Common myeloid progenitor, CD34-positive (primary cell): Measurements from ENCODE around the gene SEMA3B.
"Not testable (repeated sequence)": the region's sequence is repeated elsewhere in the genome, so short reads cannot be mapped to it uniquely, and the experiment has no call there.

Experiments used
- CTCF ChIA-PET: fragments of 350-600 bp; sonication (Branson Sonifier 250); formaldehyde crosslinking; loops from one replicate; lab custom pipeline; 2021; ENCODE audit warnings: antibody characterized with exemption; lab: Charles Lee
- POLR2A ChIA-PET: fragments of 350-600 bp; sonication (Branson Sonifier 250); formaldehyde crosslinking; loops from one replicate; lab custom pipeline; 2021; ENCODE audit warnings: antibody characterized with exemption; lab: Charles Lee
- DNase-seq, 3 donors: peaks; one replicate each; pipeline versions ENCODE4 v3.0.0 to v3.0.0-alpha.2; 2013
- H3K27ac ChIP-seq, 2 experiments: 1 replicate in 1 of 2; 2 replicates in 1 of 2; pipeline ENCODE4 v1.7.0; 2013; ENCODE audit warnings: inconsistent platforms in 2 of 2, low read length in 2 of 2, mild to moderate bottlenecking in 2 of 2, low read depth in 1 of 2, moderate library complexity in 1 of 2; ENCODE audit not compliant: severe bottlenecking in 2 of 2, insufficient read depth in 1 of 2, poor library complexity in 1 of 2
- H3K27me3 ChIP-seq, 5 experiments: replicated peaks in 2 of 5; 1 replicate in 3 of 5; 2 replicates in 2 of 5; pipeline versions ENCODE4 v1.6.1 to v1.7.0; 2013; ENCODE audit warnings: low read length in 4 of 5, mild to moderate bottlenecking in 2 of 5, moderate library complexity in 2 of 5, inconsistent platforms in 1 of 5; ENCODE audit not compliant: insufficient read depth in 5 of 5, control insufficient read depth in 4 of 5
- H3K36me3 ChIP-seq, 4 experiments: 1 replicate in 2 of 4; 2 replicates in 2 of 4; pipeline versions ENCODE4 v1.6.1 to v1.7.0; 2013; ENCODE audit warnings: low read length in 3 of 4, control low read depth in 1 of 4, mild to moderate bottlenecking in 1 of 4; ENCODE audit not compliant: control insufficient read depth in 4 of 4, insufficient read depth in 4 of 4
- H3K4me1 ChIP-seq, 4 experiments: 1 replicate in 3 of 4; 2 replicates in 1 of 4; pipeline versions ENCODE4 v1.6.1 to v1.7.1; 2013; ENCODE audit warnings: low read length in 3 of 4, mild to moderate bottlenecking in 3 of 4, control low read depth in 1 of 4, inconsistent platforms in 1 of 4, moderate library complexity in 1 of 4; ENCODE audit not compliant: control insufficient read depth in 4 of 4, insufficient read depth in 4 of 4; ENCODE audit errors: control extremely low read depth in 1 of 4
- H3K4me3 ChIP-seq, 7 experiments: 1 replicate in 4 of 7; 2 replicates in 3 of 7; pipeline versions ENCODE4 v1.5.1 to v1.7.0; 2013; ENCODE audit warnings: mild to moderate bottlenecking in 7 of 7, low read length in 6 of 7, moderate library complexity in 6 of 7, inconsistent platforms in 2 of 7, low read depth in 2 of 7, control low read depth in 1 of 7; ENCODE audit not compliant: insufficient read depth in 4 of 7, control insufficient read depth in 1 of 7; ENCODE audit errors: extremely low read depth in 1 of 7
- H3K9me3 ChIP-seq, 5 experiments: 1 replicate in 4 of 5; 2 replicates in 1 of 5; pipeline versions ENCODE4 v1.6.1 to v1.7.1; 2013; ENCODE audit warnings: low read length in 4 of 5, mild to moderate bottlenecking in 2 of 5, inconsistent platforms in 1 of 5, low read depth in 1 of 5, moderate library complexity in 1 of 5; ENCODE audit not compliant: control insufficient read depth in 4 of 5, insufficient read depth in 2 of 5; ENCODE audit errors: control extremely low read depth in 1 of 5
- WGBS: methylation state at CpG from one replicate; pipeline ENCODE4 v1.1.5; 2013; ENCODE audit not compliant: insufficient coverage; 5-methylcytosine and 5-hydroxymethylcytosine counted together

Gene SEMA3B

GRCh38 chr3:50302095-50303012 is 33.4 kb downstream of the SEMA3B start:
- Histone ChIP-seq H3K27me3 (no peaks in the 10 kb centered on the region), H3K4me1 (peaks cover 7 to 29% (median 29%) of the 10 kb centered on the region in 4 experiments), H3K4me3 (no peak overlapping the region), H3K36me3 (peaks cover 0 to 4% (median 1%) of the 10 kb centered on the region in 4 experiments), H3K27ac (no peak overlapping the region), H3K9me3 (peaks cover 0 to 2% (median 0%) of the 10 kb centered on the region in 5 experiments)
- POLR2A ChIA-PET, result interaction anchor here (1.7 kb wide), 1 partner anchor 26 kb away, joined by 5 read pairs; the partner anchor contains the start of gene TUSC2
- CTCF ChIA-PET, result interaction anchor here (1.5 to 9.6 kb wide), 3 partner anchors 10 to 26 kb away, joined by 4 to 105 read pairs (median 8); partner anchors contain the start of genes HYAL2, IFRD2 and TUSC2
- DNase-seq, result no peak
- 95% methylated on average over 31 of the region's 32 CpGs for WGBS

- POLR2A ChIA-PET, result interaction anchor here (1.7 kb wide), 1 partner anchor 25 kb away, joined by 5 read pairs; the partner anchor contains the start of gene TUSC2
- DNase-seq, result peak in 1 of 3 donors; percentile 38
- peak within 1 kb of the TSS in 1 of 2 experiments; percentile 58 for H3K27ac ChIP-seq
- H3K36me3 ChIP-seq, result no peaks in the 10 kb centered on the region
- no peak within 1 kb of the TSS for H3K4me3 ChIP-seq
- no peaks in the 10 kb centered on the region for H3K27me3 ChIP-seq
- H3K9me3 ChIP-seq, result peaks cover 0 to 4% (median 2%) of the 10 kb centered on the region in 5 experiments
- WGBS, result 78% methylated on average over 8 of the region's 14 CpGs
- H3K4me1 ChIP-seq, result peaks cover 5 to 21% (median 20%) of the 10 kb centered on the region in 4 experiments
- CTCF ChIA-PET, result interaction anchor here (1.5 to 9.6 kb wide), 3 partner anchors 11 to 25 kb away, joined by 4 to 105 read pairs (median 8); partner anchors contain the start of genes HYAL2, IFRD2 and TUSC2
Observed at GRCh38 chr3:50303013-50303815, 34.3 kb downstream of the SEMA3B start, which contains the start of gene HYAL1. Gene HYAL1, minus strand, starts transcription at chr3:50303574. Its CDS starts 618 bp downstream, at chr3:50302956.

GRCh38 chr3:50304601-50305000 is 35.7 kb downstream of the SEMA3B start:
- POLR2A ChIA-PET, result no interaction called here
- no peak for DNase-seq
- Histone ChIP-seq H3K36me3 (peaks cover 0 to under 1% (median 0%) of the 10 kb centered on the region in 4 experiments), H3K27me3 (no peaks in the 10 kb centered on the region), H3K27ac (no peak overlapping the region), H3K9me3 (peaks cover 0 to 5% (median 2%) of the 10 kb centered on the region in 5 experiments), H3K4me3 (no peak overlapping the region), H3K4me1 (peaks cover 5 to 11% (median 10%) of the 10 kb centered on the region in 4 experiments)
- CTCF ChIA-PET, result interaction anchor here (1.0 to 9.6 kb wide), 3 partner anchors 15 to 23 kb away, joined by 4 to 105 read pairs (median 6); partner anchors contain the start of gene HYAL2

- POLR2A ChIA-PET, H3K27me3 ChIP-seq, DNase-seq, H3K27ac ChIP-seq, H3K4me3 ChIP-seq, CTCF ChIA-PET, H3K9me3 ChIP-seq, H3K4me1 ChIP-seq: not testable (repeated sequence)
- 98% methylated on average over 6 of the region's 32 CpGs for WGBS
- peaks cover 0 to 11% (median 5%) of the 10 kb centered on the region in 4 experiments for H3K36me3 ChIP-seq
Observed at GRCh38 chr3:50312041-50312440, 43.1 kb downstream of the SEMA3B start.

GRCh38 chr3:50314342-50314741 is 45.4 kb downstream of the SEMA3B start:
- POLR2A ChIA-PET, result no interaction called here
- H3K9me3 ChIP-seq, result no peaks in the 10 kb centered on the region
- no peak overlapping the region for H3K27ac ChIP-seq
- no peaks in the 10 kb centered on the region for H3K27me3 ChIP-seq
- H3K4me3 ChIP-seq, result no peak overlapping the region
- H3K36me3 ChIP-seq, result peaks cover 0 to 33% (median 10%) of the 10 kb centered on the region in 4 experiments
- no peak for DNase-seq
- H3K4me1 ChIP-seq, result peaks cover 2 to 20% (median 18%) of the 10 kb centered on the region in 4 experiments
- WGBS, result 96% methylated on average over 3 of the region's 3 CpGs
- CTCF ChIA-PET, result interaction anchor here (1.3 to 11.6 kb wide), 5 partner anchors 8 to 40 kb away, joined by 3 to 105 read pairs (median 8); partner anchors contain the start of genes HYAL1 and TUSC2

- Histone ChIP-seq H3K4me3 (no peak overlapping the region), H3K36me3 (peaks cover 0 to 37% (median 10%) of the 10 kb centered on the region in 4 experiments), H3K27ac (no peak overlapping the region), H3K9me3 (no peaks in the 10 kb centered on the region), H3K4me1 (peaks cover 2 to 25% (median 22%) of the 10 kb centered on the region in 4 experiments), H3K27me3 (no peaks in the 10 kb centered on the region)
- DNase-seq, result no peak
- 90% methylated on average over 2 of the region's 4 CpGs for WGBS
- POLR2A ChIA-PET, result interaction anchor here (1.0 kb wide), 1 partner anchor 15 kb away, joined by 3 read pairs; no protein-coding TSS in a partner anchor
- CTCF ChIA-PET, result interaction anchor here (0.6 to 11.6 kb wide), 7 partner anchors 9 to 169 kb away, joined by 3 to 105 read pairs (median 5); partner anchors contain the start of genes HYAL1 and TUSC2
Observed at GRCh38 chr3:50314816-50315215, 45.9 kb downstream of the SEMA3B start.
